ENCODE results near the gene GUCY1A1.
"Not testable (repeated sequence)": the region's sequence is repeated elsewhere in the genome, so short reads cannot be mapped to it uniquely, and the experiment has no call there.

GUCY1A1 gene

GRCh38 chr4:155646001-155646400 is 20.6 kb upstream of the GUCY1A1 start:
- TF ChIP-seq ZXDB (tag by site-specific recombination; IDR thresholded peaks at IDR 0.05) = no peak
- TF ChIP-seq ZEB2 (tag by site-specific recombination; IDR thresholded peaks at IDR 0.05) = no peak
- TF ChIP-seq ZNF202 (tag by site-specific recombination; IDR thresholded peaks at IDR 0.05; ENCODE audit: borderline replicate concordance) = no peak
- no peak for TF ChIP-seq SCRT2 (tag by site-specific recombination; IDR thresholded peaks at IDR 0.05)
- no peak for TF ChIP-seq ZNF624 (tag by site-specific recombination; IDR thresholded peaks at IDR 0.05)
- no peak for TF ChIP-seq ZNF768 (tag by site-specific recombination; IDR thresholded peaks at IDR 0.05)
- TF ChIP-seq ZNF175 (tag by site-specific recombination; IDR thresholded peaks at IDR 0.05) = no peak
- TF ChIP-seq BCL11A (tag by site-specific recombination; IDR thresholded peaks at IDR 0.05; ENCODE audit: low read depth) = no peak
- TF ChIP-seq ZFP69B (tag by site-specific recombination; IDR thresholded peaks at IDR 0.05) = no peak
- no peak for TF ChIP-seq ZNF529 (tag by site-specific recombination; IDR thresholded peaks at IDR 0.05; ENCODE audit: insufficient replicate concordance)
- TF ChIP-seq ZNF155 (tag by site-specific recombination; IDR thresholded peaks at IDR 0.05) = no peak
- TF ChIP-seq FEZF1 (tag by site-specific recombination; IDR thresholded peaks at IDR 0.05) = no peak
- TF ChIP-seq ZNF10 (tag by site-specific recombination; IDR thresholded peaks at IDR 0.05) = no peak
- TF ChIP-seq ZFP41 (tag by site-specific recombination; IDR thresholded peaks at IDR 0.05; ENCODE audit: borderline replicate concordance) = no peak
- TF ChIP-seq ZNF776 (tag by site-specific recombination; IDR thresholded peaks at IDR 0.05; ENCODE audit: borderline replicate concordance) = no peak
- TF ChIP-seq ZNF433 (tag by site-specific recombination; IDR thresholded peaks at IDR 0.05; ENCODE audit: low read depth) = no peak
- no peak for TF ChIP-seq WT1 (tag by site-specific recombination; IDR thresholded peaks at IDR 0.05)
- TF ChIP-seq ZNF677 (tag by site-specific recombination; IDR thresholded peaks at IDR 0.05) = no peak
- TF ChIP-seq ZNF362 (tag by site-specific recombination; IDR thresholded peaks at IDR 0.05) = no peak
- Histone ChIP-seq H3K4me3 (ENCODE audit: low read depth, low read length) (no peak overlapping the region), H3K27ac (ENCODE audit: extremely low read depth, low read depth, low read length) (no peak overlapping the region), H3K36me3 (ENCODE audit: control insufficient read depth in 2 of 2, insufficient read depth in 1 of 2, low read length in 2 of 2) (no peaks in the 10 kb centered on the region), H3K9me3 (ENCODE audit: control insufficient read depth, insufficient read depth, low read depth, low read length) (no peaks in the 10 kb centered on the region), H3K4me1 (ENCODE audit: control insufficient read depth, insufficient read depth, low read length) (no peaks in the 10 kb centered on the region)
- ChIA-PET POLR2A (no interaction called here), CTCF (interaction anchor here (0.8 kb wide), 1 partner anchor 15 kb away, joined by 3 read pairs; no protein-coding TSS in a partner anchor)

GRCh38 chr4:155650785-155651184 is 15.9 kb upstream of the GUCY1A1 start:
- H3K9me3 ChIP-seq (ENCODE audit: control insufficient read depth, insufficient read depth, low read depth, low read length); H3K36me3 ChIP-seq (ENCODE audit: control insufficient read depth in 2 of 2, insufficient read depth in 1 of 2, low read length in 2 of 2); H3K27ac ChIP-seq (ENCODE audit: extremely low read depth, low read depth, low read length); H3K4me3 ChIP-seq (ENCODE audit: low read depth, low read length); CTCF ChIA-PET; H3K4me1 ChIP-seq (ENCODE audit: control insufficient read depth, insufficient read depth, low read length); POLR2A ChIA-PET: not testable (repeated sequence)

- Histone ChIP-seq H3K4me3 (ENCODE audit: low read depth, low read length) (no peak overlapping the region), H3K27ac (ENCODE audit: extremely low read depth, low read depth, low read length) (no peak overlapping the region), H3K36me3 (ENCODE audit: control insufficient read depth in 2 of 2, insufficient read depth in 1 of 2, low read length in 2 of 2) (no peaks in the 10 kb centered on the region), H3K9me3 (ENCODE audit: control insufficient read depth, insufficient read depth, low read depth, low read length) (no peaks in the 10 kb centered on the region), H3K4me1 (ENCODE audit: control insufficient read depth, insufficient read depth, low read length) (no peaks in the 10 kb centered on the region)
- ChIA-PET POLR2A (no interaction called here), CTCF (interaction anchor here (1.1 kb wide), 1 partner anchor 23 kb away, joined by 4 read pairs; no protein-coding TSS in a partner anchor)
- no peak for TF ChIP-seq ZNF341 (tag by site-specific recombination; IDR thresholded peaks at IDR 0.05; ENCODE audit: low read depth)
- no peak for TF ChIP-seq ZNF560 (tag by site-specific recombination; IDR thresholded peaks at IDR 0.05; ENCODE audit: borderline replicate concordance)
- TF ChIP-seq ZNF514 (tag by site-specific recombination; IDR thresholded peaks at IDR 0.05) = no peak
- no peak for TF ChIP-seq ZNF112 (tag by site-specific recombination; IDR thresholded peaks at IDR 0.05)
- no peak for TF ChIP-seq BCL11A (tag by site-specific recombination; IDR thresholded peaks at IDR 0.05; ENCODE audit: low read depth)
- TF ChIP-seq ZNF248 (tag by site-specific recombination; IDR thresholded peaks at IDR 0.05) = no peak
- TF ChIP-seq ZNF280C (tag by site-specific recombination; IDR thresholded peaks at IDR 0.05) = no peak
- TF ChIP-seq ZBTB44 (tag by site-specific recombination; IDR thresholded peaks at IDR 0.05) = no peak
Observed at GRCh38 chr4:155653052-155653451, 13.6 kb upstream of the GUCY1A1 start.

Measured in HEK293 (cell line).